Hepatocyte (in vitro differentiated cells): ENCODE measurements around the gene MLH3. TPM values are rescaled to one million over a fixed set of nuclear protein-coding genes. Genes with fewer than 3 reads are reported as not detected.
"Not testable (repeated sequence)": the region's sequence is repeated elsewhere in the genome, so short reads cannot be mapped to it uniquely, and the experiment has no call there.

Experiments
- DNase-seq: peaks from one replicate; pipeline ENCODE4 v3.0.0-alpha.2; 2016; ENCODE audit warnings: low spot score
- H2AFZ ChIP-seq: fragments of 200-600 bp; sonication (generic); 2 replicates; pipeline ENCODE4 v1.6.0; 2016; ENCODE audit warnings: antibody characterized with exemption, mild to moderate bottlenecking
- H3K27ac ChIP-seq: fragments of 200-600 bp; sonication (generic); 2 replicates; pipeline ENCODE4 v1.5.1; 2016; ENCODE audit warnings: mild to moderate bottlenecking
- H3K27me3 ChIP-seq: fragments of 200-600 bp; sonication (generic); 2 replicates; pipeline ENCODE4 v1.6.1; 2016
- H3K36me3 ChIP-seq: fragments of 200-600 bp; sonication (generic); replicated peaks from 2 replicates; pipeline ENCODE4 v1.5.1; 2016; ENCODE audit warnings: low read depth; ENCODE audit not compliant: insufficient read depth
- H3K4me1 ChIP-seq: fragments of 200-600 bp; sonication (generic); 2 replicates; pipeline ENCODE4 v1.5.1; 2016; ENCODE audit warnings: mild to moderate bottlenecking, moderate library complexity; ENCODE audit not compliant: insufficient read depth
- H3K4me2 ChIP-seq: fragments of 200-600 bp; sonication (generic); 2 replicates; pipeline ENCODE4 v1.6.0; 2016
- H3K4me3 ChIP-seq: fragments of 200-600 bp; sonication (generic); 2 replicates; pipeline ENCODE4 v1.5.1; 2016; ENCODE audit warnings: mild to moderate bottlenecking
- H3K79me2 ChIP-seq: fragments of 200-600 bp; sonication (generic); 2 replicates; pipeline ENCODE4 v1.6.0; 2017; ENCODE audit warnings: mild to moderate bottlenecking
- H3K9me2 ChIP-seq: fragments of 200-600 bp; sonication (generic); replicated peaks from 2 replicates; pipeline ENCODE4 v1.6.0; 2017; ENCODE audit warnings: mild to moderate bottlenecking; ENCODE audit not compliant: insufficient read depth
- H3K9me3 ChIP-seq: fragments of 200-600 bp; sonication (generic); 2 replicates; pipeline ENCODE4 v1.5.1; 2016; ENCODE audit warnings: low read depth, mild to moderate bottlenecking
- H4K20me1 ChIP-seq: fragments of 200-600 bp; sonication (generic); 2 replicates; pipeline ENCODE4 v1.6.0; 2016; ENCODE audit warnings: mild to moderate bottlenecking; ENCODE audit not compliant: insufficient read depth, poor library complexity, severe bottlenecking
- CTCF ChIP-seq: fragments of 200-600 bp; sonication (generic); IDR thresholded peaks from 2 replicates; pipeline ENCODE4 v1.5.1; 2016; ENCODE audit warnings: antibody characterized with exemption, mild to moderate bottlenecking; ENCODE audit not compliant: poor library complexity
- EZH2 ChIP-seq: fragments of 200-600 bp; sonication (generic); IDR thresholded peaks from 2 replicates; pipeline ENCODE4 v1.6.1; 2016; ENCODE audit warnings: antibody characterized with exemption, mild to moderate bottlenecking, borderline replicate concordance
- EZH2phosphoT487 ChIP-seq: fragments of 200-600 bp; sonication (generic); IDR thresholded peaks from one replicate; pipeline ENCODE4 v1.6.1; 2018; ENCODE audit warnings: antibody characterized with exemption, mild to moderate bottlenecking, low read depth, moderate library complexity; ENCODE audit not compliant: unreplicated experiment, severe bottlenecking
- WGBS: methylation state at CpG from one replicate; pipeline ENCODE4 v1.1.6; 2016; ENCODE audit warnings: low lambda C conversion rate; ENCODE audit errors: missing lambda C conversion rate; 5-methylcytosine and 5-hydroxymethylcytosine counted together
- polyA plus RNA-seq: library from polyadenylated mRNA; unstranded; fragments of >200 nt; fragmentation: Nextera tagmentation; extraction: Ambion mirVana; gene quantifications from 2 replicates; pipeline ENCODE4 v1.2.1, GENCODE V29; 2016
- total RNA-seq: library from RNA; depleted of rRNA; stranded (reverse); fragments of >200 nt; gene quantifications from 2 replicates; pipeline ENCODE4 v1.2.3, GENCODE V29; 2014

MLH3 gene
- total and polyA plus RNA-seq, 2 experiments from 2014 or later, result 8.5 to 15.6 TPM

DNA sequence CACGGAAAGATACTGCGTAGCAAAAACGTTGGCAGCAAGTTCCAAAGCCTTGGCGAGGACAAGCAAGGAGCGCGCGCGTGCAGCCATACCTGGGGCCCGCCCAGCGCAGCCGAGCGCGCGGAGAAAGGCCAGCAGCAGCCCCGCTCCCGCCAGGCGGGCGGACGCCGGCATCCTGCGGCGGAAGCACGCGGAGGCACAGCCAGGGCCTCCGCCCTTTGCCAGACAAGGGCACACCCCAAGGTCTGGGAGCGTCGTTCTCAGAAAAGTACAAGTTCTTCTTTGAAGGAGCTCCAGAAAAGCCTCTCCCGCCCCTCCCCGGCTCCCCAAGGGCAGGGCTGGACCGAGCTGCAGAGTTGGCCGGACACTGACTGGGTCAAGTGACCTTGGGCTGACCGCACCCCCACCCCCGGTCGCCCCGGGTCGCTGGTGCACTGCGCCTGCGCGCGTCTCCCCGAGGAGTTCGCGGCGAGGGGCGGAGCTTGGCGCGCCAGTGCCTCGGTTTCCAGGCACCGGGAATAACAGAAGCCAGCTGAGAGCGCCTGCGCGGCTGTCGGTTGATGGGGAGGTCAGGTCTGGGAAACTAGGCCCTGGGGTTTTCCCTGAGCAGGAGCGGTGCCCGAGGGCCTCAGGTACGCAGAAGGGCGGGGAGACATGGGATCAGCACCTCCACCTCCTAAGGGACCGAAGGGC, 18.0 kb upstream of the MLH3 start, which contains the start of gene ZC2HC1C:
TSS of gene ZC2HC1C (plus strand) at position 521 of the 690 bp plus-strand sequence. CDS start 933 bp downstream, outside the sequence.
- Histone ChIP-seq H2AFZ (peak within 1 kb of the TSS; percentile 70), H3K4me1 (peaks cover 20% of the 10 kb centered on the region)

GRCh38 chr14:75068294-75069120, 17.2 kb upstream of the MLH3 start:
- peak overlapping the region; percentile 18 for H3K4me3 ChIP-seq
- H3K79me2 ChIP-seq, result peaks cover 11% of the 10 kb centered on the region
- H2AFZ ChIP-seq, result peak overlapping the region; percentile 70
- peak overlapping the region; percentile 82 for H3K4me2 ChIP-seq
- no peaks in the 10 kb centered on the region for H4K20me1 ChIP-seq
- no peaks in the 10 kb centered on the region for H3K27me3 ChIP-seq
- 17% methylated on average over 15 of the region's 15 CpGs for WGBS
- H3K9me3 ChIP-seq, result no peaks in the 10 kb centered on the region
- DNase-seq, result no peak
- peak overlapping the region; percentile 87 for H3K27ac ChIP-seq
- no peaks in the 10 kb centered on the region for H3K36me3 ChIP-seq
- H3K4me1 ChIP-seq, result peaks cover 20% of the 10 kb centered on the region
- TF ChIP-seq EZH2 (no peak), EZH2phosphoT487 (no peak), CTCF (no peak)
- H3K9me2 ChIP-seq, result no peaks in the 10 kb centered on the region

More for the DNA sequence above, 18.0 kb upstream of the MLH3 start, which contains the start of gene ZC2HC1C:
- Histone ChIP-seq H3K4me2 (peak within 1 kb of the TSS; percentile 82), H3K9me2 (no peaks in the 10 kb centered on the region), H3K27ac (peak within 1 kb of the TSS; percentile 87), H3K27me3 (no peaks in the 10 kb centered on the region), H3K79me2 (peaks cover 11% of the 10 kb centered on the region), H3K9me3 (no peaks in the 10 kb centered on the region), H3K36me3 (no peaks in the 10 kb centered on the region), H4K20me1 (no peaks in the 10 kb centered on the region), H3K4me3 (peak within 1 kb of the TSS; percentile 18)
- DNase-seq, result peak; percentile 96
- TF ChIP-seq EZH2, result no peak
- TF ChIP-seq EZH2phosphoT487, result no peak
- no peak for TF ChIP-seq CTCF
- 5% methylated on average over 52 of the region's 58 CpGs for WGBS

- H3K27ac ChIP-seq, DNase-seq, H3K9me2 ChIP-seq, H2AFZ ChIP-seq, H4K20me1 ChIP-seq, H3K36me3 ChIP-seq, H3K9me3 ChIP-seq, H3K4me3 ChIP-seq, H3K27me3 ChIP-seq: not testable (repeated sequence)
- Histone ChIP-seq H3K4me2 (peak overlapping the region; percentile 82), H3K79me2 (peaks cover 17% of the 10 kb centered on the region), H3K4me1 (peaks cover 26% of the 10 kb centered on the region)
- 91% methylated on average over 4 of the region's 4 CpGs for WGBS
Measured at GRCh38 chr14:75067765-75068164, 16.5 kb upstream of the MLH3 start.

GRCh38 chr14:75067212-75067611, 15.9 kb upstream of the MLH3 start:
- no peak overlapping the region for H2AFZ ChIP-seq

More at GRCh38 chr14:75067212-75067611, 15.9 kb upstream of the MLH3 start:
- Histone ChIP-seq H3K27me3 (no peaks in the 10 kb centered on the region), H3K9me2 (no peaks in the 10 kb centered on the region), H3K4me1 (peaks cover 26% of the 10 kb centered on the region), H3K4me2 (no peak overlapping the region), H4K20me1 (no peaks in the 10 kb centered on the region), H3K4me3 (no peak overlapping the region), H3K9me3 (no peaks in the 10 kb centered on the region), H3K79me2 (peaks cover 17% of the 10 kb centered on the region), H3K36me3 (no peaks in the 10 kb centered on the region), H3K27ac (no peak overlapping the region)
- TF ChIP-seq EZH2 (no peak), CTCF (no peak), EZH2phosphoT487 (no peak)
- no peak for DNase-seq
- WGBS, result 89% methylated on average over 1 of the region's 1 CpG
